Measurements from ENCODE around the gene SRSF1.

GRCh38 chr17:58052407-58052806 lies 45.4 kb upstream of the SRSF1 start:
- no peak for TF ChIP-seq CTCF (conservative IDR thresholded peaks at IDR 0.05; ENCODE audit: low read depth, low read length)
- TF ChIP-seq EZH2 (IDR thresholded peaks at IDR 0.05; ENCODE audit: borderline replicate concordance, low read depth, low read length, poor library complexity, severe bottlenecking) = no peak
